IPS-18c (cell line): ENCODE measurements around the gene MITF.

Source experiments
- H3K4me3 ChIP-seq: 2 replicates; pipeline ENCODE4 v1.7.0; 2013; ENCODE audit warnings: low read depth, mild to moderate bottlenecking, low read length, moderate library complexity; ENCODE audit not compliant: insufficient read depth
- H3K9me3 ChIP-seq: one replicate; pipeline ENCODE4 v1.6.1; 2013; ENCODE audit warnings: mild to moderate bottlenecking, low read length, moderate library complexity; ENCODE audit not compliant: control insufficient read depth, insufficient read depth

Gene MITF

GRCh38 chr3:69720824-69721223 is 18.4 kb upstream of the MITF start:
- H3K9me3 ChIP-seq, result no peaks in the 10 kb centered on the region
- H3K4me3 ChIP-seq, result no peak overlapping the region

- Histone ChIP-seq H3K9me3 (no peaks in the 10 kb centered on the region), H3K4me3 (no peak overlapping the region)
Measured at GRCh38 chr3:69723389-69723788, 15.9 kb upstream of the MITF start.

GRCh38 chr3:69724722-69725435 is 14.4 kb upstream of the MITF start:
- Histone ChIP-seq H3K9me3 (no peaks in the 10 kb centered on the region), H3K4me3 (no peak overlapping the region)

GRCh38 chr3:69725994-69726571 is 13.2 kb upstream of the MITF start:
- no peak overlapping the region for H3K4me3 ChIP-seq
- H3K9me3 ChIP-seq, result no peaks in the 10 kb centered on the region

- Histone ChIP-seq H3K4me3 (no peak overlapping the region), H3K9me3 (no peaks in the 10 kb centered on the region)
Measured at GRCh38 chr3:69729147-69729919, 9.9 kb upstream of the MITF start.

- Histone ChIP-seq H3K9me3 (no peaks in the 10 kb centered on the region), H3K4me3 (no peak overlapping the region)
Measured at GRCh38 chr3:69731080-69731479, 8.2 kb upstream of the MITF start.

GRCh38 chr3:69735893-69736292 is 3.4 kb upstream of the MITF start:
- H3K9me3 ChIP-seq, result no peaks in the 10 kb centered on the region
- H3K4me3 ChIP-seq, result no peak overlapping the region

- no peak overlapping the region for H3K4me3 ChIP-seq
- H3K9me3 ChIP-seq, result no peaks in the 10 kb centered on the region
Measured at GRCh38 chr3:69737392-69737791, 1.9 kb upstream of the MITF start.

GRCh38 chr3:69738315-69738714 is 949 bp upstream of the MITF start:
- Histone ChIP-seq H3K9me3 (no peaks in the 10 kb centered on the region), H3K4me3 (peak overlapping the region; percentile 79; the same call in 1 of the 2 replicates)

GRCh38 chr3:69738859-69739203 is 433 bp upstream of the MITF start:
- Histone ChIP-seq H3K9me3 (no peaks in the 10 kb centered on the region), H3K4me3 (peak overlapping the region; percentile 79)

GRCh38 chr3:69740103-69741021 is 1.1 kb downstream of the MITF start:
- peak overlapping the region; percentile 79 for H3K4me3 ChIP-seq
- no peaks in the 10 kb centered on the region for H3K9me3 ChIP-seq

- H3K4me3 ChIP-seq, result no peak overlapping the region
Measured at GRCh38 chr3:69741032-69741767, 1.9 kb downstream of the MITF start.

GRCh38 chr3:69742391-69742790 is 3.1 kb downstream of the MITF start:
- H3K4me3 ChIP-seq, result no peak overlapping the region

More at GRCh38 chr3:69741032-69741767, 1.9 kb downstream of the MITF start:
- no peaks in the 10 kb centered on the region for H3K9me3 ChIP-seq

GRCh38 chr3:69743975-69744906 is 5.0 kb downstream of the MITF start:
- Histone ChIP-seq H3K9me3 (no peaks in the 10 kb centered on the region), H3K4me3 (no peak overlapping the region)

More at GRCh38 chr3:69742391-69742790, 3.1 kb downstream of the MITF start:
- no peaks in the 10 kb centered on the region for H3K9me3 ChIP-seq

GRCh38 chr3:69745505-69745904 is 6.2 kb downstream of the MITF start:
- Histone ChIP-seq H3K9me3 (no peaks in the 10 kb centered on the region), H3K4me3 (no peak overlapping the region)

GRCh38 chr3:69746119-69746518 is 6.9 kb downstream of the MITF start:
- Histone ChIP-seq H3K4me3 (no peak overlapping the region), H3K9me3 (no peaks in the 10 kb centered on the region)
